ENCODE data around the gene WDR26.

The WDR26 gene

GRCh38 chr1:224404916-224405603 lies 29.5 kb downstream of the WDR26 start:
- peak in 1 of 10 donors; percentile 29 for DNase-seq
- intact Hi-C loops (cut with DNase I): no loop called here

GRCh38 chr1:224402472-224403036 lies 32.0 kb downstream of the WDR26 start:
- no peak for DNase-seq
- intact Hi-C loops (cut with DNase I): no loop called here

GRCh38 chr1:224399887-224400286 lies 34.7 kb downstream of the WDR26 start:
- intact Hi-C loops (cut with DNase I): no loop called here
- no peak for DNase-seq

- no peak for DNase-seq
- intact Hi-C loops (cut with DNase I): no loop called here
Observed at GRCh38 chr1:224393294-224393693, 41.3 kb downstream of the WDR26 start.

- intact Hi-C loops (cut with DNase I): no loop called here
- no peak for DNase-seq
Observed at GRCh38 chr1:224392411-224393249, 42.0 kb downstream of the WDR26 start.

GRCh38 chr1:224390517-224390916 lies 44.1 kb downstream of the WDR26 start:
- no peak for DNase-seq
- intact Hi-C loops (cut with DNase I): no loop called here

- no peak for DNase-seq
- intact Hi-C loops (cut with DNase I): no loop called here
Observed at GRCh38 chr1:224387943-224388342, 46.7 kb downstream of the WDR26 start.

- intact Hi-C loops (cut with DNase I): no loop called here
- DNase-seq: no peak
Observed at GRCh38 chr1:224387302-224387912, 47.2 kb downstream of the WDR26 start.

GRCh38 chr1:224383218-224383617 lies 51.4 kb downstream of the WDR26 start:
- DNase-seq: no peak
- intact Hi-C loops (cut with DNase I): no loop called here

- no peak for DNase-seq
- intact Hi-C loops (cut with DNase I): no loop called here
Observed at GRCh38 chr1:224381880-224382548, 52.6 kb downstream of the WDR26 start.

- DNase-seq: no peak
- intact Hi-C loops (cut with DNase I): no loop called here
Observed at GRCh38 chr1:224380003-224380402, 54.6 kb downstream of the WDR26 start.

- DNase-seq: no peak
- intact Hi-C loops (cut with DNase I): no loop called here
Observed at GRCh38 chr1:224378855-224379631, 55.6 kb downstream of the WDR26 start.

GRCh38 chr1:224377676-224378006 lies 57.0 kb downstream of the WDR26 start:
- intact Hi-C loops (cut with DNase I): no loop called here
- no peak for DNase-seq

- intact Hi-C loops (cut with DNase I): no loop called here
Observed at GRCh38 chr1:224375059-224375458, 59.5 kb downstream of the WDR26 start.

GRCh38 chr1:224373008-224373590 lies 61.5 kb downstream of the WDR26 start:
- intact Hi-C loops (cut with DNase I): no loop called here
- no peak for DNase-seq

More at GRCh38 chr1:224375059-224375458, 59.5 kb downstream of the WDR26 start:
- no peak for DNase-seq

- intact Hi-C loops (cut with DNase I): no loop called here
- no peak for DNase-seq
Observed at GRCh38 chr1:224368409-224368808, 66.2 kb downstream of the WDR26 start.

GRCh38 chr1:224359207-224359606 lies 75.4 kb downstream of the WDR26 start:
- DNase-seq: no peak
- intact Hi-C loops (cut with DNase I): no loop called here

- DNase-seq: no peak
- intact Hi-C loops (cut with DNase I): no loop called here
Observed at GRCh38 chr1:224358237-224358636, 76.4 kb downstream of the WDR26 start.

- intact Hi-C loops (cut with DNase I): loop anchor here (2.0 kb wide), 2 partner anchors 27 to 75 kb away; partner anchors contain the start of gene NVL
- no peak for DNase-seq
Observed at GRCh38 chr1:224357626-224358124, 76.9 kb downstream of the WDR26 start.

Data from posterior cingulate gyrus (tissue), 11 donors.